GM19043 (cell line): Measurements from ENCODE around the gene EN1.

Experiments used
- ATAC-seq: cut with Tn5 transposase; IDR thresholded peaks from one replicate; pipeline ENCODE4 v1.9.1; 2021; ENCODE audit warnings: low read depth; ENCODE audit not compliant: unreplicated experiment

Gene EN1

DNA sequence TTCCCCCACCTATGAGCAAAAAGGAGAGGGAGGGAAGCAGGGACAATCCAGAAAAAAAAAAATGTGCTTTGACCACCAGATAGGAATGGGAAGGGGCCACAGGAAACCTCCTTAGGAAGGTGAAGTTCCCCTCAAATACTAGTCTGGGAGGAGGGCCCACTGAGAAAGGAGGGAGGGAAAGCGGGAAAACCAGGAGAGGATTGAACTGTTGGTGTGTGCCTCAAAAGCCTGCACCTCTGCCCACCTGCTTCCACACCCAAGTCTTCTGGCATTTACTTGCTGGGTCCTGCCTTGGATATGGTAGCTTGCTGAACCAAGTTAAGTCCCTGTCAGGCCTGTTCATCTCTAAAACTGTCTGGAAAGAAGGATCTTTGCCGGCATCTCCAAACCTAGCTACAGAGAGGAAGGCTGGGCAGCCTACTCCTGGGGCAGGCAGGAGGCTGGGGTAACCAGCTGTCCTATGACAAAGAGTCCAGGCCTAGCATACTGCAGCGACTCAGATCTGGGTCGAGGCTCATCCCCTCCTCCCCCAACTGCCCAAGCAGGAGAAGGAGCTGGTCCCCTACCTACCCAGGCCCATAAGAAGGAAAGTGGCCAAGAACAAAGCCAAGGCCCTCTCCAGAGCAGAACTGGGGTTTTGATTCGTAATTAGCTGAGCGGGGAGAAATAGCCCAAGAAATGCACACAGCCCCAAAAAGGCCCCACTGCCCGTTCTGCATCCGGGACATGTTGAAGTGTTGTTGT, 3.0 kb downstream of the EN1 start:
- no peak for ATAC-seq

GRCh38 chr2:118843483-118844132, 3.8 kb downstream of the EN1 start:
- no peak for ATAC-seq

DNA sequence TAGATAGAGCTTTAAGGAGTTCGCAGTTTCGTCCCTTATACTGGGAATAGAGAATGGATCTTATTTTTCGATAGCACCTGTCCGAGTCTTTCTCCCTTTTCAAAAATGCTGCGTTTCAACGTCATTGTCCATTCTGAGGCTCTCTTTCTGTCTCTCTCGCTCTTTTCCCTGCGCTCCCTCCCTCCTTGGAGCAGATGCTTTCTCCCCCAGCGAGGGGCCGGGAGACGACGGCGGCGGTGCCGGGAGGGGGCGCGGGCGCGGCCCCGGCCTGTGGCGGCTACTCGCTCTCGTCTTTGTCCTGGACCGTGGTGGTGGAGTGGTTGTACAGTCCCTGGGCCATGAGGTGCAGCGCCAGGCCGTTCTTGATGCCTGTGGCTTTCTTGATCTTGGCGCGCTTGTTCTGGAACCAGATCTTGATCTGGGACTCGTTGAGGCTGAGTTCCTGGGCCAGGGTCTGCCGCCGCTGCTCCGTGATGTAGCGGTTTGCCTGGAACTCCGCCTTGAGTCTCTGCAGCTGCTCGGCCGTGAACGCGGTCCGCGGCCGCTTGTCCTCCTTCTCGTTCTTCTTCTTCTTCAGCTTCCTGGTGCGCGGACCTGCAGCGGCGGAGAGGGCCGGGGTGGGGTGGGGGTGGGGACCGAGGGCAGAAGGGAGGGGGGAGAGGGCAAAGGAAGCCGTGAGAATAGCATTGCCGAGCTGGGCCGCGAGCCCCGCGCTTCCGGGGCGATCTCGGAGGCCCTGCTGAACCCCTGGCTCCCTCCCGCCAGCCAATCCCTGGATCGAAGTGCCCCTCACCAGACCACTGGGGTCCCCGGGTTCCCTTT, 4.6 kb downstream of the EN1 start:
- no peak for ATAC-seq

DNA sequence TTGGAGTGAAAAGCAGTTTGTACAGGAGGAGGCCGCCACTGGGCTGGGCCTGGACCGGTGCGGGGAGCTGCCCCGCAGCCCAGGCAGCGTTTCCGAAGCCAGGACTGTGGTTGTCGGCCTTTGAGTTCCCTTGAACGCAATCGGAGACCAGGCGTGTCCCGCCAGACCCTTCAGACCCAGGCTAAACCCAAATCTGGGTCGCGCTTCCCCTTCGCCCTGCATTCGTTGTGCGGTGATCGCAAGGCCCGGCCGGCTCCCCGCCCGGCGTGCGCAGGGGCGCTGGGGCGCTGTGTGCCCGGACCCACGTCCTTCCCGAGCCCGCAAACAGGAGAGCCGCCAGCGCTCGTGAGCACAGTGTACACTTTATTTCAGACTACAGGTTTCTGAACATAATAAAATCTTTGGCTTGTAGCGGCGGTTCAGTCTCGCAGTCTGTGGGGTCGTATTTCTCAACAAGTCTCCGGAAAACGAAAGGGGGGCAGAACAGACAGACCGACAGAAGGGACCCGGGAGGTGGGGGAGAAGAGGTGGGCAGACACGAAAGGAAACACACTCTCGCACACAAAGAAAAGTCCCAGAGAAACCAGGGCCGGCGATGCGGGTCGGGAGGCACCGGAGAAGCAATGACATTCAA, 5.5 kb downstream of the EN1 start:
- ATAC-seq: no peak

GRCh38 chr2:118841450-118841827, 6.0 kb downstream of the EN1 start:
- ATAC-seq: no peak

DNA sequence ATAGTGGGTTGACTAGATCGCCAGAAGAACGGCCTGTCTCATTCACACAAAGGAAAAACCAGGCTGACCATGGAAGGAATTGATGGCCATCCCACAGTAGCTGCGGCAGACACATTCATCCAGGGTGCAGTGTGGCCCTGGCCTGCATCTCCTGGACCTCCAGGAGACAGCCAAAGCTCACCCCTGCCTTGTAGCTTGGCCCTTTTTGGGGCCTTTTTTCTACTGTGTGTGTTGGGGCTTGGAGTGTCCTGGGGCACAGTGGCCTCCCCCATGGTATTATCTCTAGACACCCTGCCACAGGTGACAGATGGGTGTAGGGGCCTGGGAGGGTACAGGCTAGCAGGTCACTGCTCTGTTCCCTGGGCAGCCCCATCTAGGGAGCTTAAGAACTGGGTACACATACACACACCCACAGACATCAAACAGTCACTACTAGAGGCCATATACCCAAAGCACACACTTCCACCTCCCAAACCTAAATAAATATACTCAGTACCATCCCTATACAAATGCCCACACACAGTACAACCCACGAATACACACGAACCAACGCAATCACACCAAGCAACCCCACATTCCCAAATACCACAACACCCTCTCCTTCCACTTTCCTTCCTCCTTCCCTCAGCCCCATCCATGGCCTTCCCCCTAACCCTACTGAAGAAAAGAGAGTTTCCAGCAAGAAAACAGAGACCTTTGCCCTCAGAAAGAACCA, 8.6 kb downstream of the EN1 start:
- no peak for ATAC-seq

- ATAC-seq: no peak
Observed at GRCh38 chr2:118837621-118838020, 9.8 kb downstream of the EN1 start.

DNA sequence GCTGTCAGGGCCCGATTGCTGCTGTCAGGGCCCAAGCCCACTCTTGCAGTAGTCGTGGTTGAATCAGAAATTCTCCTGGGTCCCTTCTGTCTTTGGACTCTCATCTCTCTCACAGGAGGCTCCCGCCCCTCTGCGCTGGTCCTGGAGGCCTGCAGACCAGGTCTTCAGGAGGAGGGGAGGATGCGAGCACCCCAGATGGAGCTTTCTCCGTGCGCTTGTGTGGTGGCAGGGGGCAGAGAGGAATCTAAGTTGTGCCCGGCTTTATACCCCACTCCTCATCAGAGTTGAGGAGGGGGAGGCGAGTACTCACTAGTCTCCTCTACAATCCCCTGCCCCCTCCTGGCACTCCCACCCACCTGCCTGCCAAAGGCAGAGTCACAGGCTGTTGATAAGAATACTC, 10.4 kb downstream of the EN1 start:
- no peak for ATAC-seq

- no peak for ATAC-seq
Observed at GRCh38 chr2:118836411-118836930, 11.0 kb downstream of the EN1 start.

DNA sequence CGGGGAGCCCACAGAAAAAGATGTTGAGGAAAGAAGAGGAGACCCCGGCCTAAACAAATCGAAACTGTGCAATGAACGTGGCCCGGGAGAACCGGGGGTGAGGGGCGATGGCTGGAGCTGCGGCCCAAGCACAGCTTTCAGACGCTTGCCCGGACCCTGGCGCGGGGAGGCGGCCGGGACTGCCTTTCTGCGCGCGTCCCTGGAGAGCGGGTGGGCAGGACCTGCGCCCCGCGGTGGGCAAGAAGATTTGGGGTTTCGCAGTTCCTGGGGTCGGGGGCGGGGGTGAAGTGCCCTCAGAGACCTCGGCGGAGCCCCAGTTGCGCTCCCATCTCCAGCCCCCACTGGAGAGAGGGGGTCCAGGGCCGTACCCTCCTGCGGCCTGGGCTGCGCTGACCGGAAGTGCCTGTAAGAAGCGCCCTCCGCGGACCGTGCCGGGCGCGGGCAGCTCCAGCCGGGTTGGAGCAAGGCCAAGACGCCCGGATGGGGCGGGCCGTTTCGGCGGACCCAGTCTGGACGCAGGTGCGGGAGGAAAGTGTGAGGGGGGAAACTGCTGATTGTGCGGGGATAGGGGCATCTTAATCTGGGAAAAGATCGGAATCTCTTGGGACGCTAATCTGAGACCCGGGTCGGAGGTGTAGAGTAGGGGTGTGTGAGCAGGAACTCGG, 11.6 kb downstream of the EN1 start:
- ATAC-seq: no peak

- no peak for ATAC-seq
Observed at GRCh38 chr2:118834901-118835745, 12.3 kb downstream of the EN1 start.

GRCh38 chr2:118834440-118834810, 13.0 kb downstream of the EN1 start:
- ATAC-seq: no peak

DNA sequence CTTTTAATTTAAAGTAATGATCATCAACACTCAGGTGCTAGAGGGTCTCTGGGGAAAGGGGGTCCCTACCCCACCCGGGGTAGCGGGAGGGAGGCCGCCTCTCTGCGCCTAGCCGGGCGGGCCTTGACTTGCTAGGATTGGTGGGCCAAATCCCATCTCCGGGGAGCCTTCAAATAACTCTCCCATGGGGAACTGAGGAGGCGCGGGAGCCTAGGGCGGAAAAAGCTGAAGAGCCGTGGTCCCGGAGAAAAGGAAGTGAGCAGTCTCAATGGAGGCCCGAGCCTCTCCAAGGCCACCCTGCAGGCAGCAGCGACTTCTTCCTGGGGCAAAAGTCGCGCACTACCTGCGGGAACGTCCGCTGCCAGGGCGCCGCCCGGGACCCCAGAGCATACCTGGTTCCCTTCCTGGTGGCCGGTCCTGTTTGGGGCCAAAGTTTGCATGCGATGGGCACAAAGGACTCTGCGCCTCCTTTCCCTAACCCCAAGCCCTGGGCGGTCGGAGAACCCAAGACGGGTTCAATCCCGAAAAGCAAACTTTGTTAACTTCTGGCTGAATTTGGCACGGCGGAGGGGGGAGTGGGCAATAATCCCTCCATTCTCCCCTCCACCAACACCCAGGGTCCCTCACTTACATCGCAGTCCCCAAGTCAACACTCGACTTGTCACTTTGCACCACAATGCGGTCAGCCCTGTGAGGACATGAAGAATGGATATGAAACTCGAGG, 13.6 kb downstream of the EN1 start:
- no peak for ATAC-seq

DNA sequence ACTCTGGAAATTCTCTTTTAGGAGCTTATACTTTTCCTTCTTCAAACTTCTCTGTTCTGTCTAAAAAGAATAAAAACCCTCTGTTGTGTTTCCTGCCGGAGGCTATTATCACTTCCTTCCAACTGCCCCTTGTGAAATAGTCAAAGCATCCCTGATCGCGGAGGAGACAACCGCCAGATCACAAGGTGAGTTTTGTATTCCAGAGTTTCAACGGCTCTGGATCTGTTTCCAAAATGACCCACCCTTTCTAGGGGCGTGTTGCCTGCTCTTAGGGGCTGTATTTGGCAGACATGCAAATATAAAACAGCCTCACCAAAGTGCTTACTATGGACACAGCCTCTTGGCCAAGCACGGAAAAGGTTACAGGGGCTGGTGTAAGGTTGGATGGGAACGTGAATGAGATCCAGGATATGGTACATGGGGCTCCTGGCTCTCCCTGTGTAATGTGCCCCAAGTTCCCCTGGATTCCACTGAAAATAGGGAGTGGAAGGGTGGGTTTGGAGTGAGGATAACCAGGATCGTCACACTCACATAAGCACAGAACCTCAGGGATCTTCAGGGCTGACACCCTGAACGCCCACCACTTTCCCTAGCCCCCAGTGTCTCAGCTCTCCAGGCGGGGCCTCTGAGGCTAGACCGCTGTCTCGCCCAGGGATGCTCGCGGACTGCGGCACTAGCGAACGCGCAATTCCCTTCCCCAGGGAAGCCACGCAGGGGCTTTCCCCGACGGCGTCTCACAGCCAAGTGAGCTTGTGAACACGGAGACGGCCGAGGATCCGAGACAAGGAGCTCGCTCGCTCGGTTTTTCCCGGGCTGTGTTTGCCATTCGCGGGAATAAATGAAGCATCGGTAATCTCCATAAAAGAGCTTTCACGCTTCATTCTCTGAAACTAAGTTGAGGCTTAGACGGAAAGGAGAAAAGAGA, 14.4 kb downstream of the EN1 start:
- no peak for ATAC-seq

- ATAC-seq: no peak
Observed at GRCh38 chr2:118832071-118832790, 15.2 kb downstream of the EN1 start.

DNA sequence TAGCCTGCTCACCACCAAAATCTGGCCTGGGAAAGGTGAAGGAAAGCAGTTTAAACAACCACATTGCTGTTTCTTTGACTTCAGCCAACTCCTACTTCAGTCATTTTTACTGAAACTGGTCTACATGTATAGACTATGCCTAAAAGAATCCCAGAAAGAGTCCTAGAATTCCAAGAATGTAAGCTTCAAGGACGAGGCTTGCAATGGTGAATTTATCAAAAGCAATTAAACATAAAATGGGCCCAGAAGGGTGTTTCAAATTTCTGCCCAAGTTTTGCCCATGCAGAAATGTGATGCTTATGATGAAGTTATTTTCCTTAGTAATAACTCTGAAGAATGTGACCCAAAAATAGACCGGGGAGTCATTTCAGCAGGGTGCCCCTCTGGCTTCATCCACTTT, 16.6 kb downstream of the EN1 start:
- no peak for ATAC-seq

DNA sequence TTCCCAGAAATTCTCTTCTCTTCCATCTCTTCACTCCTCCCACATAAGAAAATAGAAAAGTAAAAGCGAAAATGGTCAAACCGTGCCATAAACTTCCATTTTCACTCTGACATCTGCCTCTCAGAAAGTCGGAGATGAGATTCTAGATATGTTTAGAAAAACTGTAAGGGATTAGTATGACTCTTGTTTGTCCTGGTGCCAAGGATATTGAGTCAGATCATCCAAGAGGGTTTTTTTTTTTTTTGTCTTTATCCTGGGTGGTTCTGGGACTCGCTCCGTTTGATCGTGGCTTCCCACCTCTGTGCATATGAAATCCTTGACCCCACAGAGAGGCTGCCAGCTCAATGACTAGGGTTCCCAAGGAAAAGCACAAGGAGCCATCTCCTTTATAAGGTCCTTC, 17.3 kb downstream of the EN1 start:
- no peak for ATAC-seq
